NT2/D1 (cell line): ENCODE results near the gene PHACTR1.

ENCODE experiments used
- SUZ12 ChIP-seq: IDR thresholded peaks from 2 replicates; pipeline ENCODE4 v1.6.1; 2011; ENCODE audit not compliant: insufficient read length, insufficient read depth; ENCODE audit errors: extremely low read depth
- YY1 ChIP-seq: IDR thresholded peaks from 2 replicates; pipeline ENCODE4 v1.6.1; 2011; ENCODE audit not compliant: insufficient read length, insufficient read depth
- ZNF274 ChIP-seq: IDR thresholded peaks from 2 replicates; pipeline ENCODE4 v1.6.1; 2011; ENCODE audit warnings: mild to moderate bottlenecking, low read depth, low read length

- TF ChIP-seq YY1 (no peak), SUZ12 (no peak), ZNF274 (no peak)
These were observed 582.8 kb downstream of the PHACTR1 start for GRCh38 chr6:13299403-13299821.
